Fibroblast of the aortic adventitia (primary cell): ENCODE measurements around the gene UNC13D. TPM values are rescaled to one million over a fixed set of nuclear protein-coding genes. Genes with fewer than 3 reads are reported as not detected.
A peak's percentile ranks its signal among the peaks of the same experiment; 100 is the strongest.

Experiments
- DNase-seq: peaks from one replicate; pipeline ENCODE4 v3.0.0-alpha.2; 2010; ENCODE audit warnings: low read depth
- H3K4me3 ChIP-seq: 2 replicates; pipeline ENCODE4 v1.5.1; 2011; ENCODE audit warnings: low read depth, mild to moderate bottlenecking, control low read depth, low read length, moderate library complexity
- total RNA-seq: library from RNA; depleted of rRNA; stranded (reverse); fragments of >200 nt; gene quantifications from 2 replicates; pipeline ENCODE4 v1.2.3, GENCODE V29; 2012; ENCODE audit warnings: low replicate concordance
- TF ChIP-seq, protein P1 (sequence below): IDR thresholded peaks from 2 replicates; pipeline ENCODE4 v1.5.1; 2011; ENCODE audit warnings: mild to moderate bottlenecking, low read length, control low read depth, inconsistent platforms; ENCODE audit not compliant: insufficient read depth

UNC13D gene
- total RNA-seq, 1 donor: 0.54 TPM

GRCh38 chr17:75810216-75810615, 34.0 kb downstream of the UNC13D start:
- no peak overlapping the region for H3K4me3 ChIP-seq
- TF ChIP-seq, protein P1, sequence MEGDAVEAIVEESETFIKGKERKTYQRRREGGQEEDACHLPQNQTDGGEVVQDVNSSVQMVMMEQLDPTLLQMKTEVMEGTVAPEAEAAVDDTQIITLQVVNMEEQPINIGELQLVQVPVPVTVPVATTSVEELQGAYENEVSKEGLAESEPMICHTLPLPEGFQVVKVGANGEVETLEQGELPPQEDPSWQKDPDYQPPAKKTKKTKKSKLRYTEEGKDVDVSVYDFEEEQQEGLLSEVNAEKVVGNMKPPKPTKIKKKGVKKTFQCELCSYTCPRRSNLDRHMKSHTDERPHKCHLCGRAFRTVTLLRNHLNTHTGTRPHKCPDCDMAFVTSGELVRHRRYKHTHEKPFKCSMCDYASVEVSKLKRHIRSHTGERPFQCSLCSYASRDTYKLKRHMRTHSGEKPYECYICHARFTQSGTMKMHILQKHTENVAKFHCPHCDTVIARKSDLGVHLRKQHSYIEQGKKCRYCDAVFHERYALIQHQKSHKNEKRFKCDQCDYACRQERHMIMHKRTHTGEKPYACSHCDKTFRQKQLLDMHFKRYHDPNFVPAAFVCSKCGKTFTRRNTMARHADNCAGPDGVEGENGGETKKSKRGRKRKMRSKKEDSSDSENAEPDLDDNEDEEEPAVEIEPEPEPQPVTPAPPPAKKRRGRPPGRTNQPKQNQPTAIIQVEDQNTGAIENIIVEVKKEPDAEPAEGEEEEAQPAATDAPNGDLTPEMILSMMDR: no peak
- no peak for DNase-seq

DNA sequence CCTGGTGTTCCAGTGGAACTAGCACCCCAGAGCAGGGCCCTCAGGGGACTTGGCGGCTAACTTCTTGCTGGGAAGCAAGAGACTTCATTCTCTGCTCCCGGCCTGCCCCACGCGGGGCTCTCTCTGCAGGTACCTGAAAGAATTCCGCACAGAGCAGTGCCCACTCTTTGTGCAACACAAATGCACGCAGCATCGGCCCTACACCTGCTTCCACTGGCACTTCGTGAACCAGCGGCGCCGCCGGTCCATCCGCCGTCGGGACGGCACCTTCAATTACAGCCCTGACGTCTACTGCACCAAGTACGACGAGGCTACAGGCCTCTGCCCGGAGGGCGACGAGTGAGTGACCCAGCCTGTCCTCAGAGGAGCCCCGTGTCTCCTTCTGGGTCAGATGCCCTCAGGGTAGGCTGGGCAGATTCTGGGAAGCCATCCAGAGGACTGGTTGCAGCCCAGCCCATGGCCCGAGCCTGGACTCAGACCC, 34.5 kb downstream of the UNC13D start:
- no peak for DNase-seq
- TF ChIP-seq, protein P1: no peak
- no peak overlapping the region for H3K4me3 ChIP-seq

- TF ChIP-seq, protein P1: no peak
- peak; percentile 93 for DNase-seq
- H3K4me3 ChIP-seq: no peak overlapping the region
Observed at GRCh38 chr17:75808905-75809621, 35.1 kb downstream of the UNC13D start.

- H3K4me3 ChIP-seq: no peak overlapping the region
- peak; percentile 37 for DNase-seq
- TF ChIP-seq, protein P1: no peak
Observed at GRCh38 chr17:75808549-75808904, 35.7 kb downstream of the UNC13D start.

DNA sequence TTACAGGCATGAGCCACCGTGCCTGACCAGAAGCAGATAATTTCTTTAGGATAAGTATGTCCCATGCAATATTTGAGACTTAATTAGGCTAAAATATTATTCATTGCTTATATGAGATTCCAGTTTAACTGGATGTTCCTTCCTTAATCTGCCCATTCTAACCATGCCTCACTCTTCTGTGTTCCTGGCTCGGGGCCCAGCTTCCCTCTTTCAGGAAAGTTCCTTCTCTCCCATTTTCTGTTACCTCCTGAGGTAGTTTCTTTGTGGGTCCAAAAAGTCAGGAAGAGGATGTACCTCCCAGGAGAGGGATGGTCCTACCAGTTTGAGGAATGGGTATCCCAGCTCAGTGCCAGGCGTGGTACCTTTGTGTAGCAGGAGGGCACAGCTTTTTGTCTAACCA, 36.3 kb downstream of the UNC13D start:
- TF ChIP-seq, protein P1: no peak

DNA sequence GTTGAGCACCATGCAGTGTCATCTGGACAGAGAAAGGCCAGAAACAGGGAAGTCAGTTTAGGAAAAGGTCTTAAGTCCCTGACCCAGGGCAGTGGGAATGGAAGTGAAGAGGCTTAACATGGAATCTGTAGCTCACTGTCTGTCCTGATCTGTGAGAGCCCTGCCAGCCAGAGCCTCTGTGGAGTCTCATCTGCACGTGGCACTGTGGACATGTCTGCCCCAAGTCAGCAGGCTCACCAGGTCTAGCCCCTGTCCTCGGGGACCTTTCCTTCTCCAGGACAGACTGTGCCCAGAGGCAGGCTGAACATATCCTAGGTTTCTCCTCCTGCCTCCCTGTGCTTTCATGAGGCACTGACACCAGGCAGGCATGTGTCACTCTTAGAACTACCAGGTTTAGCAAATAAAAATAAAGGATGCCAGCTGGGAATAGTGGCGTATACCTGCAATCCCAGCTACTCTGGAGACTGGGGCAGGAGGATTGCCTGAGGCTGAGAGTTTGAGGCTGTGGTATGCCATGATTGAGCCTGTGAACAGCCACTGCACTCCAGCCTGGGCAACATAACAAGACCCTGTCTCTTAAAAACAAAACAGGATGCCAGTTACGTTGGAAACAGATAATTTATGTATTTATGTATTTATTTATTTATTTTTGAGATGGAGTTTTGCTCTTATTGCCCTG, 37.2 kb downstream of the UNC13D start:
- H3K4me3 ChIP-seq: no peak overlapping the region
- no peak for DNase-seq
- TF ChIP-seq, protein P1: no peak

More for the DNA sequence above, 36.3 kb downstream of the UNC13D start:
- H3K4me3 ChIP-seq: no peak overlapping the region
- no peak for DNase-seq

DNA sequence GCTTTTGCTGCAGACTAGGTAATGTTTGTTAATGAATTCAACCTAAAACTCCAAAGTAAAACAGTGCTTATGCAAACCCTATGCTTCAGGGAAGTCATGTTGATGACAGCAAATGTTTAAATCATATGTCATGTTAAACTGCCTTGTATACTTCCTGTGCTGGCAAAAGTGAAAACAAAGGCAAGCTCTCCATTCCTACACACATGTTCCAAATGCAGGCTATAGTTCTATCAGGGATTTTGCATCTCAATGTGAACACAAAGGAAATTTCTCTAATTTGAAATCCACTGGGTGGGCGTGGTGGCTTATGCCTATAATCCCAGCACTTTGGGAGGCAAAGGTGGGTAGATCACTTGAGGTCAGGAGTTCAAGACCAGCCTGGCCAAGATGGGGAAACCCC, 40.3 kb downstream of the UNC13D start:
- TF ChIP-seq, protein P1: no peak
- H3K4me3 ChIP-seq: no peak overlapping the region
- DNase-seq: no peak
